Psoas muscle (tissue), 8 donors: Measurements from ENCODE around the gene ROBO2. TPM values are rescaled to one million over a fixed set of nuclear protein-coding genes. Genes with fewer than 3 reads are reported as not detected.

Experiments used
- ATAC-seq, 4 donors: fragments of 200-7000 bp; cut with Tn5 transposase; one replicate each; pipeline ENCODE4 v1.9.1; 2020; ENCODE audit warnings: moderate library complexity in 3 of 4, mild to moderate bottlenecking in 2 of 4
- DNase-seq, 2 donors: peaks; one replicate each; pipeline ENCODE4 v3.0.0-alpha.2; 2020
- H3K27ac ChIP-seq: fragments of 200-600 bp; one replicate; pipeline ENCODE4 v1.8.0; 2022
- H3K27me3 ChIP-seq, 3 donors: fragments of 200-600 bp in 1 of 3; one replicate each; pipeline versions ENCODE4 v1.6.1 to v1.8.0; 2013 to 2022; ENCODE audit warnings: low read length in 2 of 3, mild to moderate bottlenecking in 2 of 3, moderate library complexity in 1 of 3; ENCODE audit not compliant: insufficient read depth in 3 of 3
- H3K36me3 ChIP-seq, 2 donors: fragments of 200-600 bp in 1 of 2; one replicate each; pipeline versions ENCODE4 v1.6.1 to v1.8.0; 2013 to 2022; ENCODE audit warnings: low read depth in 1 of 2, mild to moderate bottlenecking in 1 of 2, moderate library complexity in 1 of 2; ENCODE audit not compliant: insufficient read depth in 1 of 2
- H3K4me1 ChIP-seq: fragments of 200-600 bp; one replicate; pipeline ENCODE4 v1.8.0; 2022
- H3K4me3 ChIP-seq: fragments of 200-600 bp; one replicate; pipeline ENCODE4 v1.8.0; 2022; ENCODE audit warnings: mild to moderate bottlenecking
- H3K9me3 ChIP-seq: fragments of 200-600 bp; one replicate; pipeline ENCODE4 v1.8.0; 2022
- CTCF ChIP-seq: fragments of 200-600 bp; IDR thresholded peaks from one replicate; pipeline ENCODE4 v1.8.0; 2022; ENCODE audit warnings: antibody characterized with exemption
- WGBS, 3 donors: extraction: QIAGEN DNeasy Blood & Tissue Kit; methylation state at CpG; one replicate each; pipeline versions ENCODE4 v1.1.6 to v1.1.7; 2013; 5-methylcytosine and 5-hydroxymethylcytosine counted together
- intact Hi-C, 2 donors: fragments of 100-400 bp; cut with DNase I; formaldehyde crosslinking; loops; one replicate each; pipeline versions ENCODE4 v1.11.0 to v1.14.2; 2022
- polyA plus RNA-seq, 3 donors: library from polyadenylated mRNA; stranded (reverse); fragments of 200-250 nt; gene quantifications; one replicate each; pipeline ENCODE4 v1.2.3, GENCODE V29; 2013
- total RNA-seq, 4 donors: library from RNA; stranded (reverse); fragmentation: NEBNext Ultra II Directional in 2 of 4; extraction: Animal tissue kit (Norgen Biotek cat#: 25700) in 2 of 4; gene quantifications; one replicate each; pipeline versions ENCODE4 v1.2.1 to v1.2.4, GENCODE V29; 2021 to 2023
- donor health status: healthy with polysubstance abuse.
- donor health status: DM: no; HTN: no; CAD: no; lungs with moderate emphysema.
- donor health status: Bipolar disorder and iron deficiency.
- donor health status: healthy.
- donor health status: DM: yes; HTN: yes; CAD: no.
- donor health status: DM: no; HTN: no; CAD: no.
- donor health status: DM: no; HTN: no; CAD: no.
- donor health status: DM: yes; HTN: yes; CAD: no.

ROBO2 gene
- total and polyA plus RNA-seq, 7 donors, result 0.03 to 0.39 (median 0.09) TPM; not detected in 1

- no peaks in the 10 kb centered on the region for H3K36me3 ChIP-seq
- no peak for TF ChIP-seq CTCF
- no peak overlapping the region for H3K27ac ChIP-seq
- H3K4me1 ChIP-seq, result no peaks in the 10 kb centered on the region
- H3K4me3 ChIP-seq, result no peak overlapping the region
- intact Hi-C loops, result no loop called here
- 89 to 94% (median 92%) methylated on average over 5 of the region's 5 CpGs for WGBS, 3 donors
- peaks cover 0 to 2% (median 0%) of the 10 kb centered on the region in 3 donors for H3K27me3 ChIP-seq
- peaks cover 13% of the 10 kb centered on the region for H3K9me3 ChIP-seq
- DNase-seq (no peak), ATAC-seq (no peak)
Observed at GRCh38 chr3:77063423-77063822, 23.5 kb downstream of the ROBO2 start.

GRCh38 chr3:77065750-77066149, 25.9 kb downstream of the ROBO2 start:
- Histone ChIP-seq H3K4me3 (no peak overlapping the region), H3K27me3 (peaks cover 0 to 2% (median 0%) of the 10 kb centered on the region in 3 donors), H3K27ac (no peak overlapping the region), H3K9me3 (peaks cover 13% of the 10 kb centered on the region), H3K4me1 (no peaks in the 10 kb centered on the region), H3K36me3 (no peaks in the 10 kb centered on the region)
- ATAC-seq (no peak), DNase-seq (no peak)
- WGBS, 3 donors, result 33 to 40% (median 37%) methylated on average over 5 of the region's 5 CpGs
- no peak for TF ChIP-seq CTCF
- intact Hi-C loops, result no loop called here

GRCh38 chr3:77066829-77067228, 26.9 kb downstream of the ROBO2 start:
- Histone ChIP-seq H3K4me3 (no peak overlapping the region), H3K27ac (no peak overlapping the region), H3K27me3 (peaks cover 0 to 2% (median 0%) of the 10 kb centered on the region in 3 donors), H3K36me3 (no peaks in the 10 kb centered on the region), H3K9me3 (peaks cover 11% of the 10 kb centered on the region), H3K4me1 (no peaks in the 10 kb centered on the region)
- no peak for DNase-seq
- ATAC-seq, result no peak
- TF ChIP-seq CTCF, result no peak
- WGBS, 3 donors, result 83% methylated on average over 1 of the region's 1 CpG
- intact Hi-C loops, result no loop called here

GRCh38 chr3:77068808-77069207, 28.9 kb downstream of the ROBO2 start:
- WGBS, 3 donors, result 86 to 89% (median 86%) methylated on average over 7 of the region's 7 CpGs
- DNase-seq (no peak), ATAC-seq (no peak)
- Histone ChIP-seq H3K27me3 (no peaks in the 10 kb centered on the region), H3K4me3 (no peak overlapping the region), H3K27ac (no peak overlapping the region), H3K36me3 (no peaks in the 10 kb centered on the region), H3K9me3 (no peaks in the 10 kb centered on the region), H3K4me1 (no peaks in the 10 kb centered on the region)
- TF ChIP-seq CTCF, result no peak
- intact Hi-C loops, result no loop called here

- Histone ChIP-seq H3K27me3 (no peaks in the 10 kb centered on the region), H3K4me3 (no peak overlapping the region), H3K4me1 (no peaks in the 10 kb centered on the region), H3K27ac (no peak overlapping the region), H3K9me3 (no peaks in the 10 kb centered on the region), H3K36me3 (no peaks in the 10 kb centered on the region)
- intact Hi-C loops, result no loop called here
- TF ChIP-seq CTCF, result no peak
- WGBS, 3 donors, result 61 to 72% (median 65%) methylated on average over 5 of the region's 5 CpGs
- no peak for ATAC-seq
- DNase-seq, result no peak
Observed at GRCh38 chr3:77071364-77071763, 31.5 kb downstream of the ROBO2 start.
